WERI-Rb-1 (cell line): Measurements from ENCODE around the gene OR7G1.

ENCODE experiments used
- DNase-seq: peaks from one replicate; pipeline ENCODE4 v3.0.0-alpha.2; 2020
- H3K27ac ChIP-seq: fragments of 250-450 bp; sonication (Bioruptor Pico); 2 replicates; pipeline ENCODE4 v1.5.1; 2020; ENCODE audit warnings: mild to moderate bottlenecking, moderate library complexity
- H3K27me3 ChIP-seq: fragments of 250-450 bp; sonication (Bioruptor Pico); 2 replicates; pipeline ENCODE4 v1.5.1; 2021; ENCODE audit warnings: mild to moderate bottlenecking, low read depth, moderate library complexity; ENCODE audit not compliant: insufficient read depth, severe bottlenecking
- H3K36me3 ChIP-seq: fragments of 250-450 bp; sonication (Bioruptor Pico); 2 replicates; pipeline ENCODE4 v1.5.1; 2020; ENCODE audit warnings: mild to moderate bottlenecking, moderate library complexity
- H3K4me3 ChIP-seq: 2 replicates; pipeline ENCODE4 v1.5.1; 2011; ENCODE audit warnings: low read depth, mild to moderate bottlenecking, control low read depth, low read length
- H3K9me3 ChIP-seq: fragments of 250-450 bp; sonication (Bioruptor Pico); 2 replicates; pipeline ENCODE4 v1.5.1; 2021; ENCODE audit warnings: mild to moderate bottlenecking, moderate library complexity; ENCODE audit not compliant: severe bottlenecking
- CTCF ChIP-seq: IDR thresholded peaks from 2 replicates; pipeline ENCODE4 v1.5.1; 2011; ENCODE audit warnings: low read depth, mild to moderate bottlenecking, control low read depth, inconsistent platforms, low read length

Gene OR7G1

GRCh38 chr19:9140159-9140874 lies 24.8 kb upstream of the OR7G1 start, which contains the start of gene ZNF317:
Gene ZNF317, plus strand, starts transcription at chr19:9140397. Its CDS starts 15,620 bp downstream, at chr19:9156017.
- DNase-seq, result peak; percentile 89
- Histone ChIP-seq H3K27ac (peak within 1 kb of the TSS; percentile 88), H3K27me3 (peaks cover 8% of the 10 kb centered on the region), H3K4me3 (peak within 1 kb of the TSS; percentile 65), H3K36me3 (peaks cover 11% of the 10 kb centered on the region), H3K9me3 (peaks cover 4% of the 10 kb centered on the region)
- TF ChIP-seq CTCF, result no peak

DNA sequence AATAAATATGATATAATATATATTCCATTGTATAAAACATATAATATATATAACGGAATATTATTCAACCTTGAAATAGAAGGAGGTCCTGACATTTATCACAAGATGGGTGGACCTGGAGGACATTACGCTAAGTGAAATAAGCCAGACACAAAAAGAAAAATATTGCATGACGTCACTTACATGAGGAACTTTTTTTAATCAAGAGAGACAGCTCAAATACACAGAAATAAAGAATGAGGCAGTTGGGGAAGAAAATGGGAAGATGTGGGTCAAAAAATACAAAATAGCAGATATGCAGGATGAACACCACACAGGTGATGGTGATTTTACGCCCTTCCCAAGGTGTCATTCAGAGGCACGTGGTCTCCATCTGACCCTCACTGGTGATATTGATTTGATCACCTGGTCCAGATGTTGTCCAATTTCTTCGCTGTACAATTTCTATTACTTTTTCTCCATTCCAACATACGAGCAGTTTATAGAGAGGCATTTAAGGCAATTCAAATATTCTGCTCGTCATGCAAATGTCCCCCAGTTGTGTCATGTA lies 24.1 kb upstream of the OR7G1 start:
- Histone ChIP-seq H3K27me3 (peaks cover 12% of the 10 kb centered on the region), H3K4me3 (peak overlapping the region; percentile 65), H3K36me3 (peaks cover 11% of the 10 kb centered on the region), H3K9me3 (no peaks in the 10 kb centered on the region), H3K27ac (peak overlapping the region; percentile 88)
- DNase-seq, result no peak
- no peak for TF ChIP-seq CTCF

- TF ChIP-seq CTCF, result no peak
- DNase-seq, result no peak
- Histone ChIP-seq H3K27ac (no peak overlapping the region), H3K4me3 (no peak overlapping the region), H3K36me3 (no peaks in the 10 kb centered on the region), H3K27me3 (peaks cover 70% of the 10 kb centered on the region), H3K9me3 (no peaks in the 10 kb centered on the region)
Measured at GRCh38 chr19:9132422-9132821, 16.9 kb upstream of the OR7G1 start.

- Histone ChIP-seq H3K36me3 (no peaks in the 10 kb centered on the region), H3K4me3 (no peak overlapping the region), H3K27ac (no peak overlapping the region), H3K27me3 (peaks cover 67% of the 10 kb centered on the region), H3K9me3 (no peaks in the 10 kb centered on the region)
- TF ChIP-seq CTCF, result no peak
- no peak for DNase-seq
Measured at GRCh38 chr19:9130965-9131364, 15.4 kb upstream of the OR7G1 start.

- no peak for DNase-seq
- H3K36me3 ChIP-seq, result no peaks in the 10 kb centered on the region
- H3K9me3 ChIP-seq, result no peaks in the 10 kb centered on the region
- H3K27ac ChIP-seq, result no peak overlapping the region
- no peak for TF ChIP-seq CTCF
- H3K27me3 ChIP-seq, result peaks cover 59% of the 10 kb centered on the region
- H3K4me3 ChIP-seq, result no peak overlapping the region
Measured at GRCh38 chr19:9128171-9128570, 12.6 kb upstream of the OR7G1 start.

- TF ChIP-seq CTCF, result no peak
- H3K27ac ChIP-seq, result no peak within 1 kb of the TSS
- H3K27me3 ChIP-seq, result peaks cover 56% of the 10 kb centered on the region
- H3K36me3 ChIP-seq, result no peaks in the 10 kb centered on the region
- DNase-seq, result no peak
- no peak within 1 kb of the TSS for H3K4me3 ChIP-seq
- no peaks in the 10 kb centered on the region for H3K9me3 ChIP-seq
Measured at GRCh38 chr19:9126900-9127405, 11.4 kb upstream of the OR7G1 start, which contains the start of gene OR7G3. Gene OR7G3, minus strand, starts transcription at chr19:9126950. Its CDS starts 0 bp downstream, at chr19:9126950.
